K562 (cell line): ENCODE measurements around the gene SLC16A12.

Experiments
- AFF4 ChIP-seq: sonication (generic); formaldehyde crosslinking; IDR thresholded peaks from 2 replicates; pipeline ENCODE4 v1.8.0; 2023; ENCODE audit warnings: mild to moderate bottlenecking, missing genetic modification reagents
- EP300 ChIP-seq: IDR thresholded peaks from 2 replicates; pipeline ENCODE4 v1.6.1; 2012; ENCODE audit warnings: low read length, improper control_type of control experiment
- HES1 ChIP-seq: fragments of 450-650 bp; IDR thresholded peaks from 2 replicates; pipeline ENCODE4 v1.6.1; 2016; ENCODE audit warnings: low read depth, mild to moderate bottlenecking, moderate library complexity
- KLF6 ChIP-seq: fragments of 250-450 bp; sonication (Bioruptor Pico); IDR thresholded peaks from 2 replicates; pipeline ENCODE4 v1.4.0; 2020; ENCODE audit warnings: mild to moderate bottlenecking, moderate library complexity, borderline replicate concordance
- SPI1 ChIP-seq: IDR thresholded peaks from 2 replicates; pipeline ENCODE4 v1.6.1; 2011; ENCODE audit warnings: low read depth, low read length, control low read depth, borderline replicate concordance

GRCh38 chr10:89442289-89442688 lies 93.1 kb downstream of the SLC16A12 start:
- TF ChIP-seq HES1 (no peak), AFF4 (no peak), EP300 (no peak), KLF6 (CRISPR knock-in tag) (no peak), SPI1 (no peak)
